Body of pancreas (tissue), 4 donors: ENCODE data around the gene PGPEP1. TPM values are rescaled to one million over a fixed set of nuclear protein-coding genes. Genes with fewer than 3 reads are reported as not detected.
A peak's percentile ranks its signal among the peaks of the same experiment; 100 is the strongest.

Experiments
- ATAC-seq: fragments of 150-250 bp; one replicate; pipeline ENCODE4 v1.9.1; 2016
- DNase-seq, 4 donors: peaks; one replicate each; pipeline ENCODE4 v3.0.0-alpha.2; 2019
- H3K27ac ChIP-seq, 4 donors: fragments of 200-600 bp; sonication (generic); 1 replicate in 3 of 4; 2 replicates in 1 of 4; pipeline versions ENCODE4 v1.5.1 to v1.6.1; 2016 to 2019; ENCODE audit warnings: mild to moderate bottlenecking in 1 of 4, mixed read lengths in 1 of 4, moderate library complexity in 1 of 4
- H3K27me3 ChIP-seq, 2 donors: fragments of 200-600 bp; sonication (generic); one replicate each; pipeline ENCODE4 v1.6.0; 2016; ENCODE audit warnings: mild to moderate bottlenecking in 1 of 2
- H3K36me3 ChIP-seq, 2 donors: fragments of 200-600 bp; sonication (generic); replicated peaks in 1 of 2; 2 replicates each; pipeline ENCODE4 v1.5.1; 2016; ENCODE audit warnings: low read depth in 2 of 2; ENCODE audit not compliant: insufficient read depth in 1 of 2
- H3K4me1 ChIP-seq: fragments of 200-600 bp; sonication (generic); one replicate; pipeline ENCODE4 v1.6.0; 2016
- H3K4me3 ChIP-seq, 2 donors: fragments of 200-600 bp; sonication (generic); 1 replicate in 1 of 2; 2 replicates in 1 of 2; pipeline ENCODE4 v1.5.1; 2016 to 2019
- H3K9me3 ChIP-seq, 3 donors: fragments of 200-600 bp; sonication (generic); 1 replicate in 2 of 3; 2 replicates in 1 of 3; pipeline ENCODE4 v1.5.1; 2016
- POLR2A ChIP-seq, 3 donors: fragments of 450-650 bp; IDR thresholded peaks; one replicate each; pipeline ENCODE4 v1.6.1; 2016; ENCODE audit warnings: antibody characterized with exemption in 3 of 3, mild to moderate bottlenecking in 2 of 3
- WGBS, 2 donors: methylation state at CpG; one replicate each; pipeline ENCODE4 v1.1.5; 2017; 5-methylcytosine and 5-hydroxymethylcytosine counted together
- intact Hi-C: fragments of 100-400 bp; cut with DNase I; formaldehyde crosslinking; loops from one replicate; pipeline ENCODE4 v1.15.1; 2023
- total RNA-seq, 2 donors: library from RNA; depleted of rRNA; stranded (reverse); fragments of >200 nt; gene quantifications; one replicate each; pipeline ENCODE4 v1.1.0, GENCODE V29; 2016
- TF ChIP-seq, protein P1 (sequence below), 7 experiments: fragments of 450-650 bp in 4 of 7; fragments of 200-600 bp in 3 of 7; sonication (generic) in 3 of 7; IDR thresholded peaks; one replicate each; pipeline ENCODE4 v1.5.1; 2016 to 2019; ENCODE audit warnings: antibody characterized with exemption in 7 of 7

Gene PGPEP1
- total RNA-seq, 2 donors from 2014 or later, result 22.1 to 37.6 TPM

DNA sequence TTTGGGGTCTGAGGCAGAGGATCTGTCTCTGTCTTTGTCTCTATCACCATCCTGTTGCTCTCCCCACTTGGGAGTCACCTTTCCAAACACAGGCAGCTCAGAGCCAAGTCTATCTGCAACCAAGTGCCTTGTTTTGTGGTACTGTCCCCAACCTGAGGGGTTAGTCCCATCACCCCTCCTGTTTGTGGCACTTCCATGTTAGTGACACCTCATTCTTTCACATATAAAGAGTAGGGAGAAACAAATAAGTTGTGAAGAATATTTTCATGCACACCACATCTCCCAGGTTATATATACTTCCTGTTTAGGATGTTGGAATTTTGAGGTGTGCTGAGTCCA is 49.3 kb downstream of the PGPEP1 start:
- no peaks in the 10 kb centered on the region for H3K27me3 ChIP-seq
- ATAC-seq (no peak), DNase-seq (no peak)
- TF ChIP-seq, protein P1, sequence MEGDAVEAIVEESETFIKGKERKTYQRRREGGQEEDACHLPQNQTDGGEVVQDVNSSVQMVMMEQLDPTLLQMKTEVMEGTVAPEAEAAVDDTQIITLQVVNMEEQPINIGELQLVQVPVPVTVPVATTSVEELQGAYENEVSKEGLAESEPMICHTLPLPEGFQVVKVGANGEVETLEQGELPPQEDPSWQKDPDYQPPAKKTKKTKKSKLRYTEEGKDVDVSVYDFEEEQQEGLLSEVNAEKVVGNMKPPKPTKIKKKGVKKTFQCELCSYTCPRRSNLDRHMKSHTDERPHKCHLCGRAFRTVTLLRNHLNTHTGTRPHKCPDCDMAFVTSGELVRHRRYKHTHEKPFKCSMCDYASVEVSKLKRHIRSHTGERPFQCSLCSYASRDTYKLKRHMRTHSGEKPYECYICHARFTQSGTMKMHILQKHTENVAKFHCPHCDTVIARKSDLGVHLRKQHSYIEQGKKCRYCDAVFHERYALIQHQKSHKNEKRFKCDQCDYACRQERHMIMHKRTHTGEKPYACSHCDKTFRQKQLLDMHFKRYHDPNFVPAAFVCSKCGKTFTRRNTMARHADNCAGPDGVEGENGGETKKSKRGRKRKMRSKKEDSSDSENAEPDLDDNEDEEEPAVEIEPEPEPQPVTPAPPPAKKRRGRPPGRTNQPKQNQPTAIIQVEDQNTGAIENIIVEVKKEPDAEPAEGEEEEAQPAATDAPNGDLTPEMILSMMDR (IDR thresholded peaks at IDR 0.05), result no peak
- no peak for TF ChIP-seq POLR2A (IDR thresholded peaks at IDR 0.05)
- no peaks in the 10 kb centered on the region for H3K36me3 ChIP-seq
- intact Hi-C loops, result no loop called here
- H3K4me3 ChIP-seq, result no peak overlapping the region
- H3K4me1 ChIP-seq, result peaks cover 44% of the 10 kb centered on the region
- H3K27ac ChIP-seq, result peak overlapping the region in 1 of 4 donors; percentile 15
- H3K9me3 ChIP-seq, result no peaks in the 10 kb centered on the region

DNA sequence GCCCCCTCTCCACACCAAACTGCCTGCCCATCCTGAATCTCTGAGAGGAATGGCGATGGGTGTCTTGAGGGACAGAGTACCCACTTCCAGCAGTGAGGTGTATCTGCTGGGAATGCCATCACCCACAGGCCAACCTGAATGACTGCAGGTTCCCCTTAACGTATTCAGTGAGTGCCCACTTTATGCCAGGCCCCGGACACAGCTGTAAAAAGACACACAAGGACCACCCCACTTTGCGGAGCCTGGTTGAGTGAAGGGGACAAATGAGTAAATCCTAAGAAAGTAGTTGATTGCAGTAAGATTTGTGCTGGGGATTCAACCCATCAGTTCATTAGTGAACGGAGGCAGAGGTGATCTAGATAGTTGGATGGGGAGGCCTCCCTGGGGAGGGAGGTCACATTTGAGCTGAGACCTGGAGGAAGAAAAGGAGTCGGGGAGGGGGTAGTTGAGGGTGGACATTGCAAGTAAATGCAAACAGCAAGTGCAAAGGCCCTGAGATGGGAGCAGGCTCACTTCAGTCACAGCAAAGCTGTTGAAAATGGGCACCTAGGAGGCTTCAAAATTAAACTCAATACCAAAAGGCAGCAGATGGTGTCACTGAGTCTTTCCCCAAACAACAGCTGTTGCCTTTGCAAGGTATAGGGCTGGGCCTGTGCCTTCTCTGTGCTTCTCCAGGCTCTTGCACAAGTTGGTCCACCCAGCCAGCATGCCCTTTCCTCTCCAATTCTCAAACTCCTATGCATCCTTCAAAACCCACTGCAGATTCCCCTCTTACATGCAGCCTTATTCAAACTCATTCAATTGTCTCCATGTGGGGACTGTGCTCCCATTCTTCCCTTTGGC is 49.9 kb downstream of the PGPEP1 start:
- Histone ChIP-seq H3K4me1 (peaks cover 38% of the 10 kb centered on the region), H3K27me3 (no peaks in the 10 kb centered on the region), H3K9me3 (no peaks in the 10 kb centered on the region), H3K27ac (peak overlapping the region in 1 of 4 donors; percentile 15), H3K4me3 (no peak overlapping the region), H3K36me3 (no peaks in the 10 kb centered on the region)
- DNase-seq (no peak), ATAC-seq (no peak)
- WGBS, 2 donors, result 80 to 90% methylated on average over 6 of the region's 6 CpGs
- intact Hi-C loops, result no loop called here
- peak in 1 of 3 donors; percentile 27 for TF ChIP-seq POLR2A (IDR thresholded peaks at IDR 0.05)
- TF ChIP-seq, protein P1 (IDR thresholded peaks at IDR 0.05), result no peak

DNA sequence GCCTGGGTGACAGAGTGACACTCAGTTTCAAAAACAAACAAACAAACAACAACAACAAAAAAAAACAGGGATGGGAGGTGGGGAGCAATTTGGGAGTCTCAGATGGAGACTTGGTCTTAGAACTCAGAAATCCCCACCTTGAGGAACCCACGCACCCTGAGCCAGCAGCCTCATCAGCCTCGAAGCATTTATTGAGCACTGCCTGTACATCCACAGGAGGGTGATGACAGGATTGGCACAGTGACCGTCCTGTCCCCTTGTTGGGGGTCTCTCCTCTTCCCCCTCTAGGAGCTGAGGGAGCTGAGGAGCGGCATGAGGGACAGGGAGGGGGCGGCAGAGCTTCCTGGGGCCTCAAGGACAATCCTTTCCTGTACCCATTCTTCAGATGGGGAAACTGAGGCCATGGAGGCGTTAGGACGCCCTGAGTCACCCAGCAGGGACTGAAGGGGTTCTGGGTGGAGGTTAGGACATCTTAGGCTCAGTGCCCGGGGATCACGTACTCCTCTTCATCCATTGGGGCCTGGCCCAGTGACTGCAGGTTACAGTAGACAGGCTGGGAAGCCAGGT is 51.2 kb downstream of the PGPEP1 start:
- 73 to 83% methylated on average over 5 to 7 of the region's 9 CpGs for WGBS, 2 donors
- Histone ChIP-seq H3K27ac (peak overlapping the region in 1 of 4 donors; percentile 63), H3K36me3 (no peaks in the 10 kb centered on the region), H3K4me1 (peaks cover 32% of the 10 kb centered on the region), H3K27me3 (no peaks in the 10 kb centered on the region), H3K4me3 (no peak overlapping the region), H3K9me3 (no peaks in the 10 kb centered on the region)
- TF ChIP-seq POLR2A (IDR thresholded peaks at IDR 0.05), result no peak
- TF ChIP-seq, protein P1 (IDR thresholded peaks at IDR 0.05), result no peak
- ATAC-seq, result no peak
- no peak for DNase-seq
- intact Hi-C loops, result no loop called here

DNA sequence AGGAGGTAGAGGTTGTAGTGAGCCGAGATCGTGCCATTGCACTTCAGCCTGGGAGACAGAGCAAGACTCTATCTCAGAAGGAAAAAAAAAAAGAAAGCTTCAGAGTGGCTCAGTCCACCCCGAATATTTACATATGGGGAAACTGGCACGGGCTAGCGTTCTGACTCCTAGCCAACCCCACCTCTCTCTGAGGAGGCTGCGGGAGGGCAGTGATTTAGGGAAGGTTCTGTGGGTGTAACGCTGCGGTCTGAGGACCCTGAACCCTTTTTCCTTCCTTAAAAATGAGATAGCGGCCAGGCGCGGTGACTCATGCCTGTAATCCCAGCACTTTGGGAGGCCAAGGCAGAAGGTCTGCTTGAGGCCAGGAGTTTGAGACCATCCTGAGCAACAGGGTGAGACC is 52.0 kb downstream of the PGPEP1 start:
- Histone ChIP-seq H3K36me3 (no peaks in the 10 kb centered on the region), H3K4me1 (peaks cover 32% of the 10 kb centered on the region), H3K9me3 (no peaks in the 10 kb centered on the region), H3K4me3 (no peak overlapping the region), H3K27me3 (peaks cover 0 to 7% of the 10 kb centered on the region in 2 donors), H3K27ac (peak overlapping the region in 1 of 4 donors; percentile 63)
- ATAC-seq (no peak), DNase-seq (peak in 3 of 4 donors; percentile 52 to 76 (median 56))
- no peak for TF ChIP-seq POLR2A (IDR thresholded peaks at IDR 0.05)
- TF ChIP-seq, protein P1 (IDR thresholded peaks at IDR 0.05), result no peak
- intact Hi-C loops, result no loop called here
- 44 to 58% methylated on average over 11 of the region's 11 CpGs for WGBS, 2 donors
